PC-3 (cell line): Measurements from ENCODE around the gene C12orf60. TPM values are rescaled to one million over a fixed set of nuclear protein-coding genes. Genes with fewer than 3 reads are reported as not detected.

Experiments used
- ATAC-seq: fragments of 200-7000 bp; cut with Tn5 transposase; 2 replicates; pipeline ENCODE4 v1.9.1; 2020; ENCODE audit warnings: mild to moderate bottlenecking, moderate library complexity
- BruUV-seq: library from RNA; stranded (reverse); fragments of 400-500 nt; replicated peaks from 2 replicates; lab custom pipeline; 2021; lab: Mats Ljungman, UMichigan
- CTCF ChIA-PET: fragments of 300-600 bp; sonication (Branson Sonifier 250); formaldehyde crosslinking; loops from one replicate; lab custom pipeline; 2022; ENCODE audit warnings: antibody characterized with exemption; lab: Charles Lee
- POLR2A ChIA-PET: fragments of 300-600 bp; sonication (Branson Sonifier 250); formaldehyde crosslinking; loops from one replicate; lab custom pipeline; 2022; ENCODE audit warnings: antibody characterized with exemption; ENCODE audit not compliant: unreplicated experiment; lab: Charles Lee
- DNase-seq: peaks from one replicate; pipeline ENCODE4 v3.0.0-alpha.2; 2015
- H2AFZ ChIP-seq: fragments of 300-600 bp; sonication (generic); 2 replicates; pipeline ENCODE4 v1.6.0; 2016; ENCODE audit warnings: antibody characterized with exemption, low read length
- H3F3A ChIP-seq: fragments of 300-600 bp; sonication (generic); one replicate; pipeline ENCODE4 v1.6.0; 2017; ENCODE audit warnings: antibody characterized with exemption, low read length, control low read depth, mild to moderate bottlenecking; ENCODE audit not compliant: unreplicated experiment
- H3K27ac ChIP-seq: fragments of 300-600 bp; sonication (generic); 2 replicates; pipeline ENCODE4 v1.5.1; 2016; ENCODE audit warnings: mild to moderate bottlenecking, low read length
- H3K27me3 ChIP-seq: fragments of 300-600 bp; sonication (generic); 2 replicates; pipeline ENCODE4 v1.6.1; 2016; ENCODE audit warnings: low read length, mixed read lengths
- H3K36me3 ChIP-seq: fragments of 300-600 bp; sonication (generic); 2 replicates; pipeline ENCODE4 v1.6.1; 2016; ENCODE audit warnings: low read depth, mixed run types, low read length, mixed read lengths
- H3K4me1 ChIP-seq: fragments of 300-600 bp; sonication (generic); 2 replicates; pipeline ENCODE4 v1.5.1; 2016; ENCODE audit warnings: low read length; ENCODE audit not compliant: insufficient read depth
- H3K4me2 ChIP-seq: fragments of 300-600 bp; sonication (generic); 2 replicates; pipeline ENCODE4 v1.6.0; 2016; ENCODE audit warnings: low read length
- H3K4me3 ChIP-seq: fragments of 300-600 bp; sonication (generic); 2 replicates; pipeline ENCODE4 v1.5.1; 2016; ENCODE audit warnings: mild to moderate bottlenecking, low read length, mixed read lengths
- H3K79me2 ChIP-seq: fragments of 300-600 bp; sonication (generic); 2 replicates; pipeline ENCODE4 v1.6.1; 2017; ENCODE audit warnings: low read length, mixed read lengths
- H3K9ac ChIP-seq: fragments of 300-600 bp; sonication (generic); 2 replicates; pipeline ENCODE4 v1.6.0; 2016; ENCODE audit warnings: mild to moderate bottlenecking, low read length
- H3K9me2 ChIP-seq: fragments of 300-600 bp; sonication (generic); replicated peaks from 2 replicates; pipeline ENCODE4 v1.6.1; 2016; ENCODE audit warnings: mixed run types, low read length, mixed read lengths
- H3K9me3 ChIP-seq: fragments of 300-600 bp; sonication (generic); 2 replicates; pipeline ENCODE4 v1.6.1; 2016; ENCODE audit warnings: low read length, mixed read lengths
- H4K20me1 ChIP-seq: fragments of 300-600 bp; sonication (generic); 2 replicates; pipeline ENCODE4 v1.6.1; 2016; ENCODE audit warnings: low read length, mixed read lengths
- CTCF ChIP-seq: fragments of 300-600 bp; sonication (generic); conservative IDR thresholded peaks from 2 replicates; pipeline ENCODE4 v1.5.1; 2017; ENCODE audit warnings: antibody characterized with exemption, low read depth, mild to moderate bottlenecking, low read length
- EZH2 ChIP-seq: fragments of 300-600 bp; sonication (generic); IDR thresholded peaks from one replicate; pipeline ENCODE4 v1.6.1; 2017; ENCODE audit warnings: antibody characterized with exemption, mild to moderate bottlenecking, low read length; ENCODE audit not compliant: unreplicated experiment
- EZH2phosphoT487 ChIP-seq: fragments of 300-600 bp; sonication (generic); IDR thresholded peaks from 2 replicates; pipeline ENCODE4 v1.6.1; 2018; ENCODE audit warnings: mild to moderate bottlenecking, antibody characterized with exemption, low read length, borderline replicate concordance
- intact Hi-C: fragments of 100-400 bp; cut with micrococcal nuclease; formaldehyde crosslinking; loops from 2 replicates; pipeline ENCODE4 v1.9.0; 2023
- total RNA-seq: library from RNA; depleted of rRNA; stranded (reverse); fragments of >200 nt; gene quantifications from 2 replicates; pipeline ENCODE4 v1.2.3, GENCODE V29; 2014

The C12orf60 gene
- total RNA-seq, 1 experiment from 2014 or later = 0.47 TPM

GRCh38 chr12:14784471-14784870 is 19.0 kb upstream of the C12orf60 start:
- Histone ChIP-seq H3F3A (no peaks in the 10 kb centered on the region), H3K4me1 (no peaks in the 10 kb centered on the region), H3K36me3 (peaks cover 13% of the 10 kb centered on the region), H4K20me1 (no peaks in the 10 kb centered on the region), H3K9me3 (no peaks in the 10 kb centered on the region), H3K9me2 (no peaks in the 10 kb centered on the region), H3K27me3 (no peaks in the 10 kb centered on the region), H2AFZ (no peak overlapping the region), H3K79me2 (no peaks in the 10 kb centered on the region), H3K27ac (no peak overlapping the region), H3K4me2 (no peak overlapping the region), H3K9ac (no peak overlapping the region), H3K4me3 (no peak overlapping the region)
- POLR2A ChIA-PET = interaction anchor here (0.7 kb wide), 1 partner anchor 17 kb away, joined by 4 read pairs; no protein-coding TSS in a partner anchor
- DNase-seq (no peak), ATAC-seq (no peak)
- CTCF ChIA-PET = interaction anchor here (0.6 kb wide), 1 partner anchor 412 kb away, joined by 3 read pairs; no protein-coding TSS in a partner anchor
- TF ChIP-seq CTCF (no peak), EZH2 (no peak), EZH2phosphoT487 (no peak)
- no TSS peak for BruUV-seq
- intact Hi-C loops = no loop called here

GRCh38 chr12:14785568-14785967 is 17.9 kb upstream of the C12orf60 start:
- TF ChIP-seq EZH2phosphoT487 = no peak
- TF ChIP-seq CTCF = no peak
- no peak for TF ChIP-seq EZH2
- no peak for DNase-seq
- ChIA-PET CTCF (interaction anchor here (0.6 kb wide), 1 partner anchor 61 kb away, joined by 4 read pairs; no protein-coding TSS in a partner anchor), POLR2A (no interaction called here)
- Histone ChIP-seq H2AFZ (no peak overlapping the region), H3K9me3 (no peaks in the 10 kb centered on the region), H3K27ac (no peak overlapping the region), H3K36me3 (peaks cover 20% of the 10 kb centered on the region), H3K4me2 (no peak overlapping the region), H3K4me1 (no peaks in the 10 kb centered on the region), H4K20me1 (no peaks in the 10 kb centered on the region), H3K4me3 (no peak overlapping the region), H3K27me3 (no peaks in the 10 kb centered on the region), H3K79me2 (no peaks in the 10 kb centered on the region), H3K9me2 (no peaks in the 10 kb centered on the region), H3F3A (no peaks in the 10 kb centered on the region), H3K9ac (no peak overlapping the region)
- intact Hi-C loops = no loop called here
- no TSS peak for BruUV-seq
- ATAC-seq = no peak

DNA sequence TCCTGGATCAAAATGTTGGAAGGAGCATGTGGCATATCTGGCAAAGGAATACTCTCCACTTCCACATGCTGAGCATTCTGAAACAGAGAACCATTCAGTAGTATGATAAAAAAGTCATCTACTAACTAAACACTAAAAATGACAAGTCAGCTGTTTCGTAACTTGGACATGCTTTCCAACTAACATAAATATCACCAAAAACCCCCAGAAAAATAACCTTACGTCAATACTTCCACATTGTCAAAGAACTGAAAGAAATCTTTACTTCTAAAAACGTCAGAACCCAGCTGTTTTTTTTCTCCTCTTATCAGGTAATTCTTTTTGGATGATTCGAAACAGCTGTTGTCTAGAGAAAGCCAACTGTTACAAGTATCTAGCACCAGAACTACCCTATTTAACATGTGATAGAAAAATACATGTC is 8.4 kb upstream of the C12orf60 start:
- Histone ChIP-seq H3F3A (no peaks in the 10 kb centered on the region), H3K27ac (no peak overlapping the region), H3K9ac (no peak overlapping the region), H3K36me3 (peaks cover 71% of the 10 kb centered on the region), H3K4me1 (no peaks in the 10 kb centered on the region), H3K79me2 (peaks cover 29% of the 10 kb centered on the region), H3K4me3 (no peak overlapping the region), H3K4me2 (no peak overlapping the region), H3K27me3 (no peaks in the 10 kb centered on the region), H3K9me3 (no peaks in the 10 kb centered on the region), H4K20me1 (no peaks in the 10 kb centered on the region), H3K9me2 (no peaks in the 10 kb centered on the region), H2AFZ (no peak overlapping the region)
- BruUV-seq = no TSS peak
- TF ChIP-seq EZH2 (no peak), EZH2phosphoT487 (no peak), CTCF (no peak)
- DNase-seq = no peak
- intact Hi-C loops = no loop called here
- ChIA-PET POLR2A (no interaction called here), CTCF (no interaction called here)
- no peak for ATAC-seq
